Nephron progenitor cell (in vitro differentiated cells): Measurements from ENCODE around the gene PLXNA3.

ENCODE experiments used
- DNase-seq: peaks from one replicate; pipeline ENCODE4 v3.0.0; 2021
- H3K27ac Mint-ChIP-seq: 2 replicates; pipeline ENCODE4 v1.8.0; 2021; ENCODE audit warnings: mild to moderate bottlenecking, moderate library complexity, mixed read lengths
- H3K27me3 Mint-ChIP-seq: 2 replicates; pipeline ENCODE4 v1.8.0; 2021; ENCODE audit warnings: mild to moderate bottlenecking, low read depth, mixed read lengths; ENCODE audit not compliant: poor library complexity
- H3K36me3 Mint-ChIP-seq: 2 replicates; pipeline ENCODE4 v1.8.0; 2021; ENCODE audit warnings: low read depth, mixed read lengths
- H3K4me1 Mint-ChIP-seq: 2 replicates; pipeline ENCODE4 v1.8.0; 2021; ENCODE audit warnings: mixed read lengths
- H3K4me3 Mint-ChIP-seq: 2 replicates; pipeline ENCODE4 v1.8.0; 2021; ENCODE audit warnings: mild to moderate bottlenecking, moderate library complexity, mixed read lengths
- H3K9me3 Mint-ChIP-seq: 2 replicates; pipeline ENCODE4 v1.8.0; 2021; ENCODE audit warnings: mild to moderate bottlenecking, moderate library complexity, mixed read lengths
- CTCF ChIP-seq: fragments of 200-600 bp; sonication (generic); IDR thresholded peaks from 2 replicates; pipeline ENCODE4 v1.5.0; 2021; ENCODE audit warnings: antibody characterized with exemption

Gene PLXNA3

GRCh38 chrX:154506483-154507332, 48.6 kb downstream of the PLXNA3 start:
- Mint-ChIP-seq H3K4me1 (peaks cover 30% of the 10 kb centered on the region), H3K4me3 (no peak overlapping the region), H3K9me3 (peaks cover 58% of the 10 kb centered on the region)

GRCh38 chrX:154507673-154508383, 49.7 kb downstream of the PLXNA3 start:
- Mint-ChIP-seq H3K4me1 (peaks cover 32% of the 10 kb centered on the region), H3K27ac (no peak overlapping the region), H3K4me3 (no peak overlapping the region), H3K36me3 (peaks cover 28% of the 10 kb centered on the region), H3K9me3 (peaks cover 58% of the 10 kb centered on the region), H3K27me3 (peaks cover 2% of the 10 kb centered on the region)
- DNase-seq, result no peak
- no peak for TF ChIP-seq CTCF

More at GRCh38 chrX:154506483-154507332, 48.6 kb downstream of the PLXNA3 start:
- Mint-ChIP-seq H3K36me3 (peaks cover 28% of the 10 kb centered on the region), H3K27ac (peak overlapping the region; percentile 25), H3K27me3 (no peaks in the 10 kb centered on the region)
- no peak for DNase-seq
- TF ChIP-seq CTCF, result no peak

- Mint-ChIP-seq H3K27ac (peak overlapping the region; percentile 29), H3K4me3 (no peak overlapping the region), H3K36me3 (peaks cover 28% of the 10 kb centered on the region), H3K27me3 (peaks cover 2% of the 10 kb centered on the region), H3K4me1 (peaks cover 32% of the 10 kb centered on the region), H3K9me3 (peaks cover 55% of the 10 kb centered on the region)
- no peak for DNase-seq
- TF ChIP-seq CTCF, result no peak
These were observed 50.3 kb downstream of the PLXNA3 start for GRCh38 chrX:154508384-154508745.

- peaks cover 41% of the 10 kb centered on the region for H3K4me1 Mint-ChIP-seq
- DNase-seq, result no peak
- peaks cover 36% of the 10 kb centered on the region for H3K36me3 Mint-ChIP-seq
- no peak for TF ChIP-seq CTCF
- peaks cover 58% of the 10 kb centered on the region for H3K9me3 Mint-ChIP-seq
- no peak overlapping the region for H3K4me3 Mint-ChIP-seq
- peaks cover 2% of the 10 kb centered on the region for H3K27me3 Mint-ChIP-seq
- H3K27ac Mint-ChIP-seq, result no peak overlapping the region
These were observed 51.4 kb downstream of the PLXNA3 start for GRCh38 chrX:154509455-154509854.

- TF ChIP-seq CTCF, result no peak
- Mint-ChIP-seq H3K9me3 (peaks cover 56% of the 10 kb centered on the region), H3K4me3 (no peak overlapping the region), H3K27ac (peak overlapping the region; percentile 39), H3K36me3 (peaks cover 35% of the 10 kb centered on the region), H3K4me1 (peaks cover 43% of the 10 kb centered on the region), H3K27me3 (peaks cover 2% of the 10 kb centered on the region)
- DNase-seq, result no peak
These were observed 53.7 kb downstream of the PLXNA3 start for GRCh38 chrX:154511761-154512160.
